ENCODE data around the gene P3H2. TPM values are rescaled to one million over a fixed set of nuclear protein-coding genes. Genes with fewer than 3 reads are reported as not detected.
A peak's percentile ranks its signal among the peaks of the same experiment; 100 is the strongest.

P3H2 gene
- total RNA-seq, 4 donors from 2014 or later: 4.2 to 20.2 (median 5.7) TPM

- no peaks in the 10 kb centered on the region for H3K9me3 ChIP-seq
- no peaks in the 10 kb centered on the region for H3K36me3 ChIP-seq
- TF ChIP-seq POLR2A (IDR thresholded peaks at IDR 0.05) (no peak), CTCF (IDR thresholded peaks at IDR 0.05) (no peak)
- H3K27me3 ChIP-seq: no peaks in the 10 kb centered on the region
- no peak overlapping the region for H3K27ac ChIP-seq
- peak; percentile 3 to 23 for DNase-seq
- intact Hi-C loops (cut with DNase I): no loop called here
- H3K4me1 ChIP-seq: no peaks in the 10 kb centered on the region
- WGBS, 2 donors: 28 to 42% methylated on average over 3 of the region's 3 CpGs
- no peak overlapping the region for H3K4me3 ChIP-seq (replicated peaks in 1 of 3)
Observed at GRCh38 chr3:190041333-190042041, 79.2 kb downstream of the P3H2 start.

GRCh38 chr3:190040145-190040544 is 80.6 kb downstream of the P3H2 start:
- H3K36me3 ChIP-seq: no peaks in the 10 kb centered on the region
- H3K27ac ChIP-seq: no peak overlapping the region
- TF ChIP-seq POLR2A (IDR thresholded peaks at IDR 0.05) (no peak), CTCF (IDR thresholded peaks at IDR 0.05) (no peak)
- H3K4me1 ChIP-seq: no peaks in the 10 kb centered on the region
- H3K9me3 ChIP-seq: no peaks in the 10 kb centered on the region
- no peak for DNase-seq
- WGBS, 2 donors: 77 to 85% methylated on average over 5 of the region's 5 CpGs
- intact Hi-C loops (cut with DNase I): no loop called here
- no peaks in the 10 kb centered on the region for H3K27me3 ChIP-seq
- H3K4me3 ChIP-seq (replicated peaks in 1 of 3): no peak overlapping the region

- intact Hi-C loops (cut with DNase I): no loop called here
- peak; percentile 8 to 17 for DNase-seq
- Histone ChIP-seq H3K4me1 (no peaks in the 10 kb centered on the region), H3K27me3 (no peaks in the 10 kb centered on the region), H3K9me3 (no peaks in the 10 kb centered on the region), H3K36me3 (no peaks in the 10 kb centered on the region), H3K27ac (no peak overlapping the region), H3K4me3 (replicated peaks in 1 of 3) (no peak overlapping the region)
- no peak for TF ChIP-seq POLR2A (IDR thresholded peaks at IDR 0.05)
- TF ChIP-seq CTCF (IDR thresholded peaks at IDR 0.05): no peak
- WGBS, 2 donors: 74 to 75% methylated on average over 6 of the region's 6 CpGs
Observed at GRCh38 chr3:190038050-190038933, 82.4 kb downstream of the P3H2 start.

- no peak overlapping the region for H3K4me3 ChIP-seq (replicated peaks in 1 of 3)
- intact Hi-C loops (cut with DNase I): no loop called here
- no peak for DNase-seq
- H3K36me3 ChIP-seq: no peaks in the 10 kb centered on the region
- 75 to 83% methylated on average over 2 of the region's 2 CpGs for WGBS, 2 donors
- H3K27me3 ChIP-seq: no peaks in the 10 kb centered on the region
- TF ChIP-seq CTCF (IDR thresholded peaks at IDR 0.05) (no peak), POLR2A (IDR thresholded peaks at IDR 0.05) (no peak)
- H3K4me1 ChIP-seq: peaks cover 0 to 5% of the 10 kb centered on the region in 2 donors
- H3K9me3 ChIP-seq: no peaks in the 10 kb centered on the region
- no peak overlapping the region for H3K27ac ChIP-seq
Observed at GRCh38 chr3:190036631-190037030, 84.1 kb downstream of the P3H2 start.

GRCh38 chr3:190034446-190034845 is 86.3 kb downstream of the P3H2 start:
- TF ChIP-seq POLR2A (IDR thresholded peaks at IDR 0.05): no peak
- TF ChIP-seq CTCF (IDR thresholded peaks at IDR 0.05): no peak
- intact Hi-C loops (cut with DNase I): no loop called here

More at GRCh38 chr3:190034446-190034845, 86.3 kb downstream of the P3H2 start:
- 91 to 93% methylated on average over 3 of the region's 3 CpGs for WGBS, 2 donors
- Histone ChIP-seq H3K36me3 (no peaks in the 10 kb centered on the region), H3K9me3 (no peaks in the 10 kb centered on the region), H3K4me3 (replicated peaks in 1 of 3) (no peak overlapping the region), H3K27ac (no peak overlapping the region), H3K4me1 (peaks cover 0 to 5% of the 10 kb centered on the region in 2 donors), H3K27me3 (no peaks in the 10 kb centered on the region)
- no peak for DNase-seq

All from thyroid gland (tissue), 4 donors.